WTC11 (cell line): ENCODE results near the gene PRKCE.

ENCODE experiments used
- CREM ChIP-seq: sonication (generic); formaldehyde crosslinking; IDR thresholded peaks from 2 replicates; pipeline ENCODE4 v1.8.1; 2022; ENCODE audit warnings: mild to moderate bottlenecking, missing genetic modification reagents, moderate library complexity
- FOXJ3 ChIP-seq: sonication (generic); formaldehyde crosslinking; IDR thresholded peaks from 2 replicates; pipeline ENCODE4 v1.9.0; 2021; ENCODE audit warnings: missing genetic modification reagents, mild to moderate bottlenecking, borderline replicate concordance
- FOXP4 ChIP-seq: sonication (generic); formaldehyde crosslinking; IDR thresholded peaks from 2 replicates; pipeline ENCODE4 v1.8.0; 2022; ENCODE audit warnings: mild to moderate bottlenecking, missing genetic modification reagents
- JUN ChIP-seq: sonication (generic); formaldehyde crosslinking; IDR thresholded peaks from 2 replicates; pipeline ENCODE4 v1.8.0; 2023; ENCODE audit warnings: mild to moderate bottlenecking, missing genetic modification reagents
- MXD4 ChIP-seq: fragments of 250-450 bp; sonication (Bioruptor Pico); IDR thresholded peaks from 2 replicates; pipeline ENCODE4 v1.8.0; 2021; ENCODE audit warnings: mild to moderate bottlenecking, moderate library complexity, borderline replicate concordance
- NFE2L1 ChIP-seq: sonication (generic); formaldehyde crosslinking; IDR thresholded peaks from 2 replicates; pipeline ENCODE4 v1.8.1; 2023; ENCODE audit warnings: missing genetic modification reagents
- NR1H2 ChIP-seq: sonication (generic); formaldehyde crosslinking; IDR thresholded peaks from 2 replicates; pipeline ENCODE4 v1.9.0; 2021; ENCODE audit warnings: mild to moderate bottlenecking, moderate library complexity, missing genetic modification reagents
- RELA ChIP-seq: sonication (generic); formaldehyde crosslinking; IDR thresholded peaks from 2 replicates; pipeline ENCODE4 v1.8.1; 2022; ENCODE audit warnings: missing genetic modification reagents, mild to moderate bottlenecking, borderline replicate concordance
- SOX15 ChIP-seq: fragments of 250-450 bp; sonication (Bioruptor Pico); IDR thresholded peaks from 2 replicates; pipeline ENCODE4 v1.9.0; 2021; ENCODE audit warnings: mild to moderate bottlenecking
- ZNF232 ChIP-seq: sonication (generic); formaldehyde crosslinking; IDR thresholded peaks from 2 replicates; pipeline ENCODE4 v1.8.0; 2022; ENCODE audit warnings: mild to moderate bottlenecking, missing genetic modification reagents
- TF ChIP-seq, protein P1 (sequence below): fragments of 200-600 bp; IDR thresholded peaks from 2 replicates; pipeline ENCODE4 v1.8.0; 2022; ENCODE audit warnings: antibody characterized with exemption
- TF ChIP-seq, protein P2 (sequence below): sonication (generic); formaldehyde crosslinking; IDR thresholded peaks from 2 replicates; pipeline ENCODE4 v1.8.1; 2022; ENCODE audit warnings: low read depth, missing genetic modification reagents, borderline replicate concordance
- TF ChIP-seq, protein P3 (sequence below): sonication (generic); formaldehyde crosslinking; IDR thresholded peaks from 2 replicates; pipeline ENCODE4 v1.8.1; 2023; ENCODE audit warnings: mild to moderate bottlenecking, missing genetic modification reagents, borderline replicate concordance

DNA sequence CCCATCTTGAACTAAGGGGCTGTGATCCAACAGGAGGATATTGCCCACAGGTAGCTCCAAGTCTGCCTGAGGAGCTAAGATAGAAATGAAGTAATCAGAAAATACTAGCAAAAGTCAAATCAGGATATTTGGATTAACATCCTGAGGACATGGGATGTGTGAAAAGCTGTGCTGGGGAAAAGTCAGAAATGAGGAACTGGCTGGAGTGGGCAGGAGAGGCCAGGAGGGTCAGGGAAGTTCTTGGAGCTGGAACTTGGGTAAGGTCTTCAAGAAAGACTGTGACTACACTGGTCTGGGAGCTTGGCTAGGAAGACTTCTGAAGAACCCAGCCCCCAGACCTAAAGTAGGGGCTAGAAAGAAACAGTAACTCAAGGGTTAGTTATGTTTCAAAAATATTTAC is 250.9 kb downstream of the PRKCE start:
- TF ChIP-seq, protein P1, sequence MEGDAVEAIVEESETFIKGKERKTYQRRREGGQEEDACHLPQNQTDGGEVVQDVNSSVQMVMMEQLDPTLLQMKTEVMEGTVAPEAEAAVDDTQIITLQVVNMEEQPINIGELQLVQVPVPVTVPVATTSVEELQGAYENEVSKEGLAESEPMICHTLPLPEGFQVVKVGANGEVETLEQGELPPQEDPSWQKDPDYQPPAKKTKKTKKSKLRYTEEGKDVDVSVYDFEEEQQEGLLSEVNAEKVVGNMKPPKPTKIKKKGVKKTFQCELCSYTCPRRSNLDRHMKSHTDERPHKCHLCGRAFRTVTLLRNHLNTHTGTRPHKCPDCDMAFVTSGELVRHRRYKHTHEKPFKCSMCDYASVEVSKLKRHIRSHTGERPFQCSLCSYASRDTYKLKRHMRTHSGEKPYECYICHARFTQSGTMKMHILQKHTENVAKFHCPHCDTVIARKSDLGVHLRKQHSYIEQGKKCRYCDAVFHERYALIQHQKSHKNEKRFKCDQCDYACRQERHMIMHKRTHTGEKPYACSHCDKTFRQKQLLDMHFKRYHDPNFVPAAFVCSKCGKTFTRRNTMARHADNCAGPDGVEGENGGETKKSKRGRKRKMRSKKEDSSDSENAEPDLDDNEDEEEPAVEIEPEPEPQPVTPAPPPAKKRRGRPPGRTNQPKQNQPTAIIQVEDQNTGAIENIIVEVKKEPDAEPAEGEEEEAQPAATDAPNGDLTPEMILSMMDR, result no peak
- TF ChIP-seq SOX15 (CRISPR knock-in tag), result no peak
- TF ChIP-seq CREM (CRISPR knock-in tag), result no peak
- no peak for TF ChIP-seq RELA (CRISPR knock-in tag)
- TF ChIP-seq, protein P2, sequence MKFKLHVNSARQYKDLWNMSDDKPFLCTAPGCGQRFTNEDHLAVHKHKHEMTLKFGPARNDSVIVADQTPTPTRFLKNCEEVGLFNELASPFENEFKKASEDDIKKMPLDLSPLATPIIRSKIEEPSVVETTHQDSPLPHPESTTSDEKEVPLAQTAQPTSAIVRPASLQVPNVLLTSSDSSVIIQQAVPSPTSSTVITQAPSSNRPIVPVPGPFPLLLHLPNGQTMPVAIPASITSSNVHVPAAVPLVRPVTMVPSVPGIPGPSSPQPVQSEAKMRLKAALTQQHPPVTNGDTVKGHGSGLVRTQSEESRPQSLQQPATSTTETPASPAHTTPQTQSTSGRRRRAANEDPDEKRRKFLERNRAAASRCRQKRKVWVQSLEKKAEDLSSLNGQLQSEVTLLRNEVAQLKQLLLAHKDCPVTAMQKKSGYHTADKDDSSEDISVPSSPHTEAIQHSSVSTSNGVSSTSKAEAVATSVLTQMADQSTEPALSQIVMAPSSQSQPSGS (CRISPR knock-in tag), result no peak
- no peak for TF ChIP-seq FOXP4 (CRISPR knock-in tag)
- TF ChIP-seq NR1H2, result no peak
- no peak for TF ChIP-seq JUN
- no peak for TF ChIP-seq NFE2L1 (CRISPR knock-in tag)
- TF ChIP-seq FOXJ3 (CRISPR knock-in tag), result no peak
- TF ChIP-seq ZNF232 (CRISPR knock-in tag), result no peak
- TF ChIP-seq MXD4, result no peak
- TF ChIP-seq, protein P3, sequence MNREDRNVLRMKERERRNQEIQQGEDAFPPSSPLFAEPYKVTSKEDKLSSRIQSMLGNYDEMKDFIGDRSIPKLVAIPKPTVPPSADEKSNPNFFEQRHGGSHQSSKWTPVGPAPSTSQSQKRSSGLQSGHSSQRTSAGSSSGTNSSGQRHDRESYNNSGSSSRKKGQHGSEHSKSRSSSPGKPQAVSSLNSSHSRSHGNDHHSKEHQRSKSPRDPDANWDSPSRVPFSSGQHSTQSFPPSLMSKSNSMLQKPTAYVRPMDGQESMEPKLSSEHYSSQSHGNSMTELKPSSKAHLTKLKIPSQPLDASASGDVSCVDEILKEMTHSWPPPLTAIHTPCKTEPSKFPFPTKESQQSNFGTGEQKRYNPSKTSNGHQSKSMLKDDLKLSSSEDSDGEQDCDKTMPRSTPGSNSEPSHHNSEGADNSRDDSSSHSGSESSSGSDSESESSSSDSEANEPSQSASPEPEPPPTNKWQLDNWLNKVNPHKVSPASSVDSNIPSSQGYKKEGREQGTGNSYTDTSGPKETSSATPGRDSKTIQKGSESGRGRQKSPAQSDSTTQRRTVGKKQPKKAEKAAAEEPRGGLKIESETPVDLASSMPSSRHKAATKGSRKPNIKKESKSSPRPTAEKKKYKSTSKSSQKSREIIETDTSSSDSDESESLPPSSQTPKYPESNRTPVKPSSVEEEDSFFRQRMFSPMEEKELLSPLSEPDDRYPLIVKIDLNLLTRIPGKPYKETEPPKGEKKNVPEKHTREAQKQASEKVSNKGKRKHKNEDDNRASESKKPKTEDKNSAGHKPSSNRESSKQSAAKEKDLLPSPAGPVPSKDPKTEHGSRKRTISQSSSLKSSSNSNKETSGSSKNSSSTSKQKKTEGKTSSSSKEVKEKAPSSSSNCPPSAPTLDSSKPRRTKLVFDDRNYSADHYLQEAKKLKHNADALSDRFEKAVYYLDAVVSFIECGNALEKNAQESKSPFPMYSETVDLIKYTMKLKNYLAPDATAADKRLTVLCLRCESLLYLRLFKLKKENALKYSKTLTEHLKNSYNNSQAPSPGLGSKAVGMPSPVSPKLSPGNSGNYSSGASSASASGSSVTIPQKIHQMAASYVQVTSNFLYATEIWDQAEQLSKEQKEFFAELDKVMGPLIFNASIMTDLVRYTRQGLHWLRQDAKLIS (CRISPR knock-in tag), result no peak
